Stomach (tissue), 4 donors: ENCODE measurements around the gene THADA.

Experiments
- EP300 ChIP-seq: sonication (generic); formaldehyde crosslinking; IDR thresholded peaks from one replicate; pipeline ENCODE4 v1.6.1; 2017; ENCODE audit warnings: antibody characterized with exemption
- POLR2A ChIP-seq, 4 donors: fragments of 450-650 bp; IDR thresholded peaks; one replicate each; pipeline ENCODE4 v1.6.1; 2016; ENCODE audit warnings: antibody characterized with exemption in 4 of 4, control low read depth in 2 of 4, mild to moderate bottlenecking in 1 of 4, moderate library complexity in 1 of 4
- POLR2AphosphoS5 ChIP-seq, 3 donors: sonication (generic); formaldehyde crosslinking; IDR thresholded peaks; one replicate each; pipeline ENCODE4 v1.6.1; 2016; ENCODE audit warnings: antibody characterized with exemption in 3 of 3
- TF ChIP-seq, protein P1 (sequence below), 7 experiments: fragments of 450-650 bp in 4 of 7; fragments of 200-600 bp in 3 of 7; sonication (generic) in 3 of 7; IDR thresholded peaks; one replicate each; pipeline ENCODE4 v1.5.1; 2016 to 2019; ENCODE audit warnings: antibody characterized with exemption in 7 of 7, control low read depth in 2 of 7, mild to moderate bottlenecking in 1 of 7

DNA sequence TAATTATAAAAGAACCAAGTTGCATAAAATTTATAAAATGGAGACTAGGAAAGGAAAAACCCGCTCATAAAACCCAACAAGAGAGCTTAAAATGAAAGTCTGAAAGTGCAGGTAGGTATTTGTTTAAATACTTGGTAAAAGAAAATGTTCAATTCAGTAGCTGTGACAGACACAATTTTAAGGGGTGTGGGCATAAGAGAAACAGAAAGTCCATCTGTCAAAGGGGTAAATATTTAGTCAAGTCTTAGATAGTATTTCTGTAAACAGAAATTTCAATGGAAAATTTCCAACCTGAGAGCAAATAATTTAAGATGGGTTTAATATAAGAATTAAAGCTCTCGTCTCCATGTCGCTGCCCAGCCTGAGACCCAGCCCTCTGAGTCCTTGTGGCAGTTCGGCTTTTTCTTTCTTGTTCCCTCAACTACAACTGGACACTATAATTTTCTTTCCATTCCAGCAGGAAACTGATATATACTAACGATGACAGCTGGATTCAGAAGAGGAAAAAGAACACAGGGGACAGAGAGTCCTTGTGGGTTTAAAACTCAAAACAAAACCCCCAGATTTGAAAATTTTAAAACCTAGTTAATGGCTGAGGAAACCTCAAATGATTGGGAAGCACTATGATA, 281.4 kb downstream of the THADA start:
- TF ChIP-seq, protein P1, sequence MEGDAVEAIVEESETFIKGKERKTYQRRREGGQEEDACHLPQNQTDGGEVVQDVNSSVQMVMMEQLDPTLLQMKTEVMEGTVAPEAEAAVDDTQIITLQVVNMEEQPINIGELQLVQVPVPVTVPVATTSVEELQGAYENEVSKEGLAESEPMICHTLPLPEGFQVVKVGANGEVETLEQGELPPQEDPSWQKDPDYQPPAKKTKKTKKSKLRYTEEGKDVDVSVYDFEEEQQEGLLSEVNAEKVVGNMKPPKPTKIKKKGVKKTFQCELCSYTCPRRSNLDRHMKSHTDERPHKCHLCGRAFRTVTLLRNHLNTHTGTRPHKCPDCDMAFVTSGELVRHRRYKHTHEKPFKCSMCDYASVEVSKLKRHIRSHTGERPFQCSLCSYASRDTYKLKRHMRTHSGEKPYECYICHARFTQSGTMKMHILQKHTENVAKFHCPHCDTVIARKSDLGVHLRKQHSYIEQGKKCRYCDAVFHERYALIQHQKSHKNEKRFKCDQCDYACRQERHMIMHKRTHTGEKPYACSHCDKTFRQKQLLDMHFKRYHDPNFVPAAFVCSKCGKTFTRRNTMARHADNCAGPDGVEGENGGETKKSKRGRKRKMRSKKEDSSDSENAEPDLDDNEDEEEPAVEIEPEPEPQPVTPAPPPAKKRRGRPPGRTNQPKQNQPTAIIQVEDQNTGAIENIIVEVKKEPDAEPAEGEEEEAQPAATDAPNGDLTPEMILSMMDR (IDR thresholded peaks at IDR 0.05) = no peak
- TF ChIP-seq EP300 (no peak), POLR2AphosphoS5 (IDR thresholded peaks at IDR 0.05) (no peak), POLR2A (IDR thresholded peaks at IDR 0.05) (no peak)
